AG08396 (cell line): ENCODE data around the gene HMHB1.

ENCODE experiments used
- DNase-seq: peaks from one replicate; pipeline ENCODE4 v3.0.0; 2012; ENCODE audit warnings: low spot score, mixed read lengths

The HMHB1 gene

GRCh38 chr5:143812085-143812705 lies at the start of gene HMHB1:
Gene HMHB1, plus strand, starts transcription at chr5:143812161.
- no peak for DNase-seq

- no peak for DNase-seq
Measured at GRCh38 chr5:143762636-143763220, 49.2 kb upstream of the HMHB1 start.

GRCh38 chr5:143767162-143767561 lies 44.8 kb upstream of the HMHB1 start:
- DNase-seq, result no peak

- DNase-seq, result no peak
Measured at GRCh38 chr5:143769026-143769786, 42.8 kb upstream of the HMHB1 start.

- DNase-seq, result no peak
Measured at GRCh38 chr5:143770450-143770849, 41.5 kb upstream of the HMHB1 start.

GRCh38 chr5:143771189-143771588 lies 40.8 kb upstream of the HMHB1 start:
- DNase-seq, result peak; percentile 24

- no peak for DNase-seq
Measured at GRCh38 chr5:143771602-143772001, 40.4 kb upstream of the HMHB1 start.

- DNase-seq, result no peak
Measured at GRCh38 chr5:143772621-143773020, 39.3 kb upstream of the HMHB1 start.

- peak; percentile 33 for DNase-seq
Measured at GRCh38 chr5:143775258-143775657, 36.7 kb upstream of the HMHB1 start.

GRCh38 chr5:143776951-143777350 lies 35.0 kb upstream of the HMHB1 start:
- DNase-seq, result no peak

GRCh38 chr5:143779506-143779905 lies 32.5 kb upstream of the HMHB1 start:
- no peak for DNase-seq

- no peak for DNase-seq
Measured at GRCh38 chr5:143781993-143782520, 29.9 kb upstream of the HMHB1 start.

GRCh38 chr5:143782588-143783386 lies 29.2 kb upstream of the HMHB1 start:
- DNase-seq, result no peak

GRCh38 chr5:143788401-143788800 lies 23.6 kb upstream of the HMHB1 start:
- DNase-seq, result no peak

GRCh38 chr5:143790457-143791112 lies 21.4 kb upstream of the HMHB1 start:
- DNase-seq, result no peak

- DNase-seq, result no peak
Measured at GRCh38 chr5:143791848-143792731, 19.9 kb upstream of the HMHB1 start.

GRCh38 chr5:143793249-143793648 lies 18.7 kb upstream of the HMHB1 start:
- DNase-seq, result no peak

GRCh38 chr5:143796125-143796524 lies 15.8 kb upstream of the HMHB1 start:
- no peak for DNase-seq

GRCh38 chr5:143796753-143797152 lies 15.2 kb upstream of the HMHB1 start:
- no peak for DNase-seq

GRCh38 chr5:143800715-143801114 lies 11.2 kb upstream of the HMHB1 start:
- no peak for DNase-seq
